Activated CD4-positive, alpha-beta T cell treated with anti-CD3 and anti-CD28 coated beads for 48 hours (primary cell): ENCODE results near the gene MEOX1.
A peak's percentile ranks its signal among the peaks of the same experiment; 100 is the strongest.
"Not testable (repeated sequence)": the region's sequence is repeated elsewhere in the genome, so short reads cannot be mapped to it uniquely, and the experiment has no call there.

Source experiments
- DNase-seq: peaks from one replicate; pipeline ENCODE4 v3.0.0-alpha.2; 2020

Gene MEOX1

GRCh38 chr17:43615330-43616028 is 46.2 kb downstream of the MEOX1 start:
- no peak for DNase-seq

GRCh38 chr17:43614561-43614960 is 47.2 kb downstream of the MEOX1 start:
- DNase-seq: no peak

GRCh38 chr17:43613917-43614316 is 47.8 kb downstream of the MEOX1 start:
- no peak for DNase-seq

- DNase-seq: no peak
Measured at GRCh38 chr17:43612515-43612914, 49.2 kb downstream of the MEOX1 start.

- DNase-seq: peak; percentile 11
Measured at GRCh38 chr17:43611230-43611969, 50.3 kb downstream of the MEOX1 start.

- DNase-seq: no peak
Measured at GRCh38 chr17:43609613-43610385, 51.9 kb downstream of the MEOX1 start.

GRCh38 chr17:43608313-43608712 is 53.4 kb downstream of the MEOX1 start:
- peak; percentile 81 for DNase-seq

- no peak for DNase-seq
Measured at GRCh38 chr17:43604549-43604948, 57.2 kb downstream of the MEOX1 start.

GRCh38 chr17:43603321-43603720 is 58.4 kb downstream of the MEOX1 start:
- DNase-seq: no peak

GRCh38 chr17:43602556-43602955 is 59.2 kb downstream of the MEOX1 start:
- not testable (repeated sequence) for DNase-seq

- DNase-seq: no peak
Measured at GRCh38 chr17:43601280-43602039, 60.3 kb downstream of the MEOX1 start.

- DNase-seq: no peak
Measured at GRCh38 chr17:43599835-43600234, 61.9 kb downstream of the MEOX1 start.

GRCh38 chr17:43599046-43599395 is 62.7 kb downstream of the MEOX1 start:
- DNase-seq: no peak

GRCh38 chr17:43598357-43599045 is 63.2 kb downstream of the MEOX1 start:
- DNase-seq: no peak

GRCh38 chr17:43597624-43598356 is 63.9 kb downstream of the MEOX1 start:
- DNase-seq: no peak

GRCh38 chr17:43595466-43595865 is 66.3 kb downstream of the MEOX1 start:
- DNase-seq: no peak

GRCh38 chr17:43591779-43592562 is 69.8 kb downstream of the MEOX1 start:
- DNase-seq: no peak

GRCh38 chr17:43591001-43591400 is 70.7 kb downstream of the MEOX1 start:
- DNase-seq: no peak
